CD14-positive monocyte (primary cell): ENCODE data around the gene USP9X. TPM values are rescaled to one million over a fixed set of nuclear protein-coding genes. Genes with fewer than 3 reads are reported as not detected.
"Not testable (repeated sequence)": the region's sequence is repeated elsewhere in the genome, so short reads cannot be mapped to it uniquely, and the experiment has no call there.

Experiments used
- DNase-seq, 3 donors: peaks; one replicate each; pipeline ENCODE4 v3.0.0-alpha.2; 2011 to 2022
- H2AFZ ChIP-seq: 2 replicates; pipeline ENCODE4 v1.6.0; 2012; ENCODE audit warnings: mild to moderate bottlenecking, low read depth, low read length, inconsistent platforms; ENCODE audit not compliant: insufficient read depth, poor library complexity, severe bottlenecking
- H3K27ac ChIP-seq, 2 donors: 1 replicate in 1 of 2; 2 replicates in 1 of 2; pipeline ENCODE4 v1.5.1; 2012 to 2013; ENCODE audit warnings: low read length in 2 of 2, control low read depth in 1 of 2, inconsistent platforms in 1 of 2, low read depth in 1 of 2, mild to moderate bottlenecking in 1 of 2
- H3K27me3 ChIP-seq, 2 donors: one replicate each; pipeline versions ENCODE4 v1.6.0 to v1.6.1; 2011 to 2013; ENCODE audit warnings: low read length in 2 of 2; ENCODE audit not compliant: control insufficient read depth in 2 of 2, insufficient read depth in 2 of 2
- H3K36me3 ChIP-seq, 2 donors: replicated peaks in 1 of 2; 1 replicate in 1 of 2; 2 replicates in 1 of 2; pipeline versions ENCODE4 v1.5.1 to v1.6.1; 2012 to 2013; ENCODE audit warnings: low read length in 2 of 2, control low read depth in 1 of 2, inconsistent platforms in 1 of 2, mild to moderate bottlenecking in 1 of 2; ENCODE audit not compliant: insufficient read depth in 2 of 2, control insufficient read depth in 1 of 2
- H3K4me1 ChIP-seq, 2 donors: 1 replicate in 1 of 2; 2 replicates in 1 of 2; pipeline versions ENCODE4 v1.5.1 to v1.6.1; 2012 to 2013; ENCODE audit warnings: low read length in 2 of 2, control low read depth in 1 of 2, inconsistent platforms in 1 of 2, mild to moderate bottlenecking in 1 of 2, moderate library complexity in 1 of 2; ENCODE audit not compliant: insufficient read depth in 2 of 2, control insufficient read depth in 1 of 2
- H3K4me2 ChIP-seq: replicated peaks from 2 replicates; pipeline ENCODE3; 2012; ENCODE audit warnings: low read length, moderate library complexity, mild to moderate bottlenecking; ENCODE audit not compliant: poor library complexity, severe bottlenecking; ENCODE audit errors: extremely low read depth
- H3K4me3 ChIP-seq, 3 experiments: fragments of 200-600 bp in 1 of 3; sonication (generic) in 1 of 3; replicated peaks in 1 of 3; 1 replicate in 2 of 3; 2 replicates in 1 of 3; pipeline ENCODE4 v1.5.1; 2011 to 2013; ENCODE audit warnings: low read length in 3 of 3, mild to moderate bottlenecking in 3 of 3, control low read depth in 2 of 3, low read depth in 2 of 3, inconsistent platforms in 1 of 3, moderate library complexity in 1 of 3
- H3K79me2 ChIP-seq: 2 replicates; pipeline ENCODE4 v1.6.0; 2012; ENCODE audit warnings: mild to moderate bottlenecking, control low read depth, inconsistent platforms, low read length, moderate library complexity; ENCODE audit not compliant: insufficient read depth
- H3K9ac ChIP-seq: 2 replicates; pipeline ENCODE4 v1.6.0; 2017; ENCODE audit warnings: low read length, mild to moderate bottlenecking; ENCODE audit not compliant: insufficient read depth, poor library complexity, severe bottlenecking
- H3K9me3 ChIP-seq, 2 donors: replicated peaks in 1 of 2; 1 replicate in 1 of 2; 2 replicates in 1 of 2; pipeline versions ENCODE4 v1.5.1 to v1.6.1; 2012 to 2013; ENCODE audit warnings: low read length in 2 of 2, control low read depth in 1 of 2; ENCODE audit not compliant: control insufficient read depth in 1 of 2, insufficient read depth in 1 of 2
- H4K20me1 ChIP-seq: 2 replicates; pipeline ENCODE4 v1.6.0; 2012; ENCODE audit warnings: mild to moderate bottlenecking, low read length, control low read depth, moderate library complexity; ENCODE audit not compliant: insufficient read depth
- H3K27ac Mint-ChIP-seq, 7 donors: one replicate each; pipeline ENCODE4 v1.8.0; 2020; ENCODE audit warnings: mild to moderate bottlenecking in 7 of 7, mixed read lengths in 7 of 7, moderate library complexity in 6 of 7, inconsistent platforms in 2 of 7
- H3K27me3 Mint-ChIP-seq, 3 donors: one replicate each; pipeline ENCODE4 v1.8.0; 2021 to 2022; ENCODE audit warnings: low read depth in 3 of 3, mild to moderate bottlenecking in 3 of 3, mixed read lengths in 3 of 3, moderate library complexity in 3 of 3, inconsistent platforms in 1 of 3
- H3K36me3 Mint-ChIP-seq, 2 donors: one replicate each; pipeline ENCODE4 v1.8.0; 2020; ENCODE audit warnings: mixed read lengths in 2 of 2, inconsistent platforms in 1 of 2, mild to moderate bottlenecking in 1 of 2
- H3K4me1 Mint-ChIP-seq: one replicate; pipeline ENCODE4 v1.8.0; 2020; ENCODE audit warnings: mild to moderate bottlenecking, mixed read lengths
- H3K4me3 Mint-ChIP-seq, 2 donors: one replicate each; pipeline ENCODE4 v1.8.0; 2020; ENCODE audit warnings: mild to moderate bottlenecking in 2 of 2, mixed read lengths in 2 of 2, moderate library complexity in 1 of 2
- H3K9me3 Mint-ChIP-seq, 7 donors: one replicate each; pipeline ENCODE4 v1.8.0; 2020 to 2022; ENCODE audit warnings: mixed read lengths in 7 of 7, mild to moderate bottlenecking in 6 of 7, moderate library complexity in 6 of 7, inconsistent platforms in 2 of 7
- WGBS: methylation state at CpG from one replicate; pipeline ENCODE4 v1.1.5; 2013; ENCODE audit warnings: missing lambda C conversion rate; ENCODE audit not compliant: insufficient coverage; 5-methylcytosine and 5-hydroxymethylcytosine counted together
- intact Hi-C, 2 donors: fragments of 100-400 bp; cut with micrococcal nuclease; formaldehyde crosslinking; loops; one replicate each; pipeline versions ENCODE4 v1.15.0 to v1.15.1; 2023
- polyA plus RNA-seq, 3 donors: library from polyadenylated mRNA; depleted of rRNA in 1 of 3; unstranded in 2 of 3; stranded (reverse) in 1 of 3; fragments of 300-500 nt in 2 of 3; fragments of >200 nt in 1 of 3; fragmentation: Illumina TruSeq in 2 of 3; gene quantifications; 1 replicate in 2 of 3; 2 replicates in 1 of 3; pipeline ENCODE4 v1.2.3, GENCODE V29; 2012 to 2021
- TF ChIP-seq, protein P1 (sequence below): fragments of 200-600 bp; IDR thresholded peaks from one replicate; pipeline ENCODE4 v1.8.0; 2022; ENCODE audit warnings: antibody characterized with exemption, mild to moderate bottlenecking

The USP9X gene
- polyA plus RNA-seq, 3 donors: 8.3 to 16.1 (median 9.6) TPM

GRCh38 chrX:41180194-41180908 is 95.1 kb downstream of the USP9X start:
- H3K4me3 ChIP-seq: no peak overlapping the region
- no peaks in the 10 kb centered on the region for H3K79me2 ChIP-seq
- peaks cover 29 to 36% of the 10 kb centered on the region in 2 donors for H3K36me3 Mint-ChIP-seq
- no CpG with 5 or more reads among the region's 5 CpGs for WGBS
- no peak overlapping the region for H2AFZ ChIP-seq
- intact Hi-C loops: loop anchor here in 1 of 2 donors (5.0 kb wide), 1 partner anchor 72 kb away; no protein-coding TSS in a partner anchor
- peaks cover 38% of the 10 kb centered on the region for H4K20me1 ChIP-seq
- TF ChIP-seq, protein P1, sequence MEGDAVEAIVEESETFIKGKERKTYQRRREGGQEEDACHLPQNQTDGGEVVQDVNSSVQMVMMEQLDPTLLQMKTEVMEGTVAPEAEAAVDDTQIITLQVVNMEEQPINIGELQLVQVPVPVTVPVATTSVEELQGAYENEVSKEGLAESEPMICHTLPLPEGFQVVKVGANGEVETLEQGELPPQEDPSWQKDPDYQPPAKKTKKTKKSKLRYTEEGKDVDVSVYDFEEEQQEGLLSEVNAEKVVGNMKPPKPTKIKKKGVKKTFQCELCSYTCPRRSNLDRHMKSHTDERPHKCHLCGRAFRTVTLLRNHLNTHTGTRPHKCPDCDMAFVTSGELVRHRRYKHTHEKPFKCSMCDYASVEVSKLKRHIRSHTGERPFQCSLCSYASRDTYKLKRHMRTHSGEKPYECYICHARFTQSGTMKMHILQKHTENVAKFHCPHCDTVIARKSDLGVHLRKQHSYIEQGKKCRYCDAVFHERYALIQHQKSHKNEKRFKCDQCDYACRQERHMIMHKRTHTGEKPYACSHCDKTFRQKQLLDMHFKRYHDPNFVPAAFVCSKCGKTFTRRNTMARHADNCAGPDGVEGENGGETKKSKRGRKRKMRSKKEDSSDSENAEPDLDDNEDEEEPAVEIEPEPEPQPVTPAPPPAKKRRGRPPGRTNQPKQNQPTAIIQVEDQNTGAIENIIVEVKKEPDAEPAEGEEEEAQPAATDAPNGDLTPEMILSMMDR: peak; percentile 72
- no peaks in the 10 kb centered on the region for H3K9me3 Mint-ChIP-seq
- H3K27me3 ChIP-seq: no peaks in the 10 kb centered on the region
- peak overlapping the region in 1 of 2 donors; percentile 59 for H3K27ac ChIP-seq
- H3K27me3 Mint-ChIP-seq: peaks cover 0 to 13% (median 0%) of the 10 kb centered on the region in 3 donors
- peaks cover 7 to 18% of the 10 kb centered on the region in 2 donors for H3K36me3 ChIP-seq
- peak; percentile 38 to 44 (median 40) for DNase-seq
- no peak overlapping the region for H3K4me3 Mint-ChIP-seq
- H3K4me2 ChIP-seq: peak overlapping the region; percentile 22
- H3K27ac Mint-ChIP-seq: peak overlapping the region in 4 of 7 donors; percentile 37 to 77 (median 51)
- peaks cover 11% of the 10 kb centered on the region for H3K4me1 Mint-ChIP-seq
- no peak overlapping the region for H3K9ac ChIP-seq
- H3K9me3 ChIP-seq: no peaks in the 10 kb centered on the region
- peaks cover 3 to 13% of the 10 kb centered on the region in 2 donors for H3K4me1 ChIP-seq

DNA sequence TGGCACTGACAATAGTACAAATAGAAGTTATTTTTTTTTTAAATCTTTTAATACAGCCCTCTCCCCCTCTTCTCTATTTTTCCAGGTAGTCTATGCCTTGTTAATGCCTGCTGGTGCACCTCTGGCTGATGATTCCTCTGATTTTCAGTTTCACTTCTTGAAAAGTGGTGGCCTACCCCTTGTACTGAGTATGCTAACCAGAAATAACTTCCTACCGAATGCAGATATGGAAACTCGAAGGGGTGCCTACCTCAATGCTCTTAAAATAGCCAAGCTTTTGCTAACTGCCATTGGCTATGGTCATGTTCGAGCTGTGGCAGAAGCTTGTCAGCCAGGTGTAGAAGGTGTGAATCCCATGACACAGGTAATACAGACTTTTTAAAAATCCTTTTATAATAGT is 99.1 kb downstream of the USP9X start:
- Histone ChIP-seq H3K79me2 (no peaks in the 10 kb centered on the region), H3K4me2 (no peak overlapping the region), H3K27ac (peak overlapping the region in 1 of 2 donors; percentile 14), H3K9ac (no peak overlapping the region), H3K27me3 (peaks cover 0 to 2% of the 10 kb centered on the region in 2 donors), H3K9me3 (no peaks in the 10 kb centered on the region), H4K20me1 (peaks cover 24% of the 10 kb centered on the region), H3K36me3 (peaks cover 33 to 56% of the 10 kb centered on the region in 2 donors), H2AFZ (no peak overlapping the region), H3K4me1 (peaks cover 3 to 13% of the 10 kb centered on the region in 2 donors), H3K4me3 (no peak overlapping the region)
- DNase-seq: peak in 2 of 3 donors; percentile 3 to 7
- Mint-ChIP-seq H3K36me3 (peaks cover 42 to 62% of the 10 kb centered on the region in 2 donors), H3K9me3 (no peaks in the 10 kb centered on the region), H3K4me3 (no peak overlapping the region), H3K27me3 (peaks cover 0 to 6% (median 0%) of the 10 kb centered on the region in 3 donors), H3K27ac (peak overlapping the region in 2 of 7 donors; percentile 6 to 26), H3K4me1 (peaks cover 11% of the 10 kb centered on the region)
- TF ChIP-seq, protein P1: no peak
- WGBS: no CpG with 5 or more reads among the region's 3 CpGs
- intact Hi-C loops: loop anchor here in 1 of 2 donors (5.0 kb wide), 1 partner anchor 68 kb away; no protein-coding TSS in a partner anchor

DNA sequence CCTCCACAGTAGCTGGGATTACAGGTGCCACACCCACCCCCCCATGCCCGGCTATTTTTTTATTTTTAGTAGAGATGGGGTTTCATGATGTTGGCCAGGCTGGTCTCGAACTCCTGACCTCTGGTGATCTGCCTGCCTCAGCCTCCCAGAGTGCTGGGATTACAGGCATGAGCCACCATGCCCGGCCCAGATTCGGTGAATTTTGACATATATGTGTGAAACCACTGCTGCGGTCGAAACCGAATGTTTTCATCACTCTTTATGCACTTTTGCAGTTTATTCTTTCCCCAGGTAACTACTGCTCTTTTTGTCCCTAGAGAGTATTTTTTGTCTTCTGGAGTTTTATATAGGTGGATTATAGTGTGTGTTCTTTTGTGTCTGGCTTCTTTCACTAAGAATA is 101.7 kb downstream of the USP9X start:
- H3K9me3 ChIP-seq, H3K9ac ChIP-seq, H3K27ac ChIP-seq, H3K4me1 ChIP-seq, intact Hi-C loops, H3K27me3 ChIP-seq, H3K4me2 ChIP-seq, DNase-seq, H3K4me3 ChIP-seq, H3K4me3 Mint-ChIP-seq, H3K27ac Mint-ChIP-seq, H3K9me3 Mint-ChIP-seq, H4K20me1 ChIP-seq, H3K79me2 ChIP-seq, H3K27me3 Mint-ChIP-seq, H3K4me1 Mint-ChIP-seq, H2AFZ ChIP-seq: not testable (repeated sequence)
- H3K36me3 Mint-ChIP-seq: peaks cover 52 to 71% of the 10 kb centered on the region in 2 donors
- no CpG with 5 or more reads among the region's 7 CpGs for WGBS
- H3K36me3 ChIP-seq: peaks cover 40 to 82% of the 10 kb centered on the region in 2 donors
